ENCODE measurements around the gene TMEM258. TPM values are rescaled to one million over a fixed set of nuclear protein-coding genes. Genes with fewer than 3 reads are reported as not detected.

The TMEM258 gene
- total RNA-seq, 4 donors from 2014 or later = 33.6 to 42.8 (median 36.6) TPM

DNA sequence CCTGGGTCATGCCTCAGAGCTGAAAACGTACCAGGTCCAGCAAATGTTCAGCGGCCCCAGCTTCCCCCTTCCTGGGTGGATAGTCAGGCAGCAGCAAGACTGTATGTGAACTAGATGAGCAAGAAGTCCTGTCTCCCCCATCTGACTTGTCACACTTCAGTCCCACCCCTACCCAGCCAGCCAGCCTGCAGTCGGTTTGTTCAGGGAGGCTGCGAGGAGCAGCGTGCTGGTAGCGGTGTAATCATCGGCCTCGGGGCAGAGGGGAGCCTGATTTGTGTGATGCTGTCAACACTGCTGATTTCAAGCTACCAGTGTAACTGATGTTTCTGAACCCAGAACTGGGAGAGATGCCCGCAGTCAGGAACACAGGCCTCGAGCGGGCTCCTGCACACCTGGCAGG, 9.6 kb downstream of the TMEM258 start:
- no peak for DNase-seq (ENCODE audit: low spot score in 2 of 2)
- intact Hi-C loops (cut with DNase I; ENCODE audit: low total_unique reads) = no loop called here
- TF ChIP-seq, protein P1, sequence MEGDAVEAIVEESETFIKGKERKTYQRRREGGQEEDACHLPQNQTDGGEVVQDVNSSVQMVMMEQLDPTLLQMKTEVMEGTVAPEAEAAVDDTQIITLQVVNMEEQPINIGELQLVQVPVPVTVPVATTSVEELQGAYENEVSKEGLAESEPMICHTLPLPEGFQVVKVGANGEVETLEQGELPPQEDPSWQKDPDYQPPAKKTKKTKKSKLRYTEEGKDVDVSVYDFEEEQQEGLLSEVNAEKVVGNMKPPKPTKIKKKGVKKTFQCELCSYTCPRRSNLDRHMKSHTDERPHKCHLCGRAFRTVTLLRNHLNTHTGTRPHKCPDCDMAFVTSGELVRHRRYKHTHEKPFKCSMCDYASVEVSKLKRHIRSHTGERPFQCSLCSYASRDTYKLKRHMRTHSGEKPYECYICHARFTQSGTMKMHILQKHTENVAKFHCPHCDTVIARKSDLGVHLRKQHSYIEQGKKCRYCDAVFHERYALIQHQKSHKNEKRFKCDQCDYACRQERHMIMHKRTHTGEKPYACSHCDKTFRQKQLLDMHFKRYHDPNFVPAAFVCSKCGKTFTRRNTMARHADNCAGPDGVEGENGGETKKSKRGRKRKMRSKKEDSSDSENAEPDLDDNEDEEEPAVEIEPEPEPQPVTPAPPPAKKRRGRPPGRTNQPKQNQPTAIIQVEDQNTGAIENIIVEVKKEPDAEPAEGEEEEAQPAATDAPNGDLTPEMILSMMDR (IDR thresholded peaks at IDR 0.05) = no peak
- TF ChIP-seq POLR2A (IDR thresholded peaks at IDR 0.05) = no peak
- H3K4me3 ChIP-seq (ENCODE audit: low read depth, poor library complexity, severe bottlenecking) = no peak overlapping the region
- WGBS, 2 donors = 72 to 81% methylated on average over 11 of the region's 11 CpGs

DNA sequence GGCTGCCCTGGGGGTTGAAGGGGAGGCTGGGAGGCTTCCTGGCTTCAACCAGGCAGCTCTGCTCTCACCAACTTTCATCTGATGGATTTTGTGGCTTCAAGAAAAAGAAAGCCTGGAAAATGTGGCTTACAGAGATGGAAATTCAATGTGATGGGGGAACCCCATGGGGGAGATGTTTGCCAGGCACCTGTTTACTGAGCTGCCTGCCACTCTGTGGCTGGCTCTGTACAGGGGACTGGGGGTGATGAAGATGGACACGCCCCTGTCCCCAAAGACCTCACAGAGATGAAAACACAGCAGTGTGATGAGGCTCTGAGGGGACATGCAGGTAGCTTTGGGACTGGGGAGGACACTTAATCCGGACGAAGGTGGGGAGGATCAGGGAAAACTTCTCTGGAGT, 10.1 kb downstream of the TMEM258 start:
- intact Hi-C loops (cut with DNase I; ENCODE audit: low total_unique reads) = no loop called here
- 94 to 100% methylated on average over 3 of the region's 3 CpGs for WGBS, 2 donors
- DNase-seq (ENCODE audit: low spot score in 2 of 2) = no peak
- no peak for TF ChIP-seq POLR2A (IDR thresholded peaks at IDR 0.05)
- TF ChIP-seq, protein P1 (IDR thresholded peaks at IDR 0.05) = no peak
- H3K4me3 ChIP-seq (ENCODE audit: low read depth, poor library complexity, severe bottlenecking) = no peak overlapping the region

DNA sequence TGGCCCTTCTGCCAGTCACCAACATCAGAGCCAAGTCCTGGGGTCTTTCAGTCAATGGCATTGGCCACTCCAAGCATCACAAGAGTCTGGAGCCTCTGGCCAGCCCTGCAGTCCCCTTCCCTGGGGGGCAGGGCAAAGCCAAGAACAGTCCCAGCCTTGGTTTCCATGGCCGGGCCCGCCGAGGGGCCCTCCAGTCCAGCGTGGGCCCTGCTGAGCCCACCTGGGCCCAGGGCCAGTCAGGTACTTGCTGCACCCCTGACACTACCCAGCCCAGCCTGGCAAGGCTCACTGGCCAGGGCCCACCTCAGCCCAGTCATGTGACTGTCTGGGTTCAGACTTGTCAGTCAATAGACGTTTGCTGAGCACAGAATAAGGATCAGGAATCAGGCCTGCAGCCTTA, 10.8 kb downstream of the TMEM258 start:
- H3K4me3 ChIP-seq (ENCODE audit: low read depth, poor library complexity, severe bottlenecking) = no peak overlapping the region
- intact Hi-C loops (cut with DNase I; ENCODE audit: low total_unique reads) = no loop called here
- no peak for DNase-seq (ENCODE audit: low spot score in 2 of 2)
- TF ChIP-seq, protein P1 (IDR thresholded peaks at IDR 0.05) = no peak
- no peak for TF ChIP-seq POLR2A (IDR thresholded peaks at IDR 0.05)
- 44 to 64% methylated on average over 2 to 5 of the region's 5 CpGs for WGBS, 2 donors

DNA sequence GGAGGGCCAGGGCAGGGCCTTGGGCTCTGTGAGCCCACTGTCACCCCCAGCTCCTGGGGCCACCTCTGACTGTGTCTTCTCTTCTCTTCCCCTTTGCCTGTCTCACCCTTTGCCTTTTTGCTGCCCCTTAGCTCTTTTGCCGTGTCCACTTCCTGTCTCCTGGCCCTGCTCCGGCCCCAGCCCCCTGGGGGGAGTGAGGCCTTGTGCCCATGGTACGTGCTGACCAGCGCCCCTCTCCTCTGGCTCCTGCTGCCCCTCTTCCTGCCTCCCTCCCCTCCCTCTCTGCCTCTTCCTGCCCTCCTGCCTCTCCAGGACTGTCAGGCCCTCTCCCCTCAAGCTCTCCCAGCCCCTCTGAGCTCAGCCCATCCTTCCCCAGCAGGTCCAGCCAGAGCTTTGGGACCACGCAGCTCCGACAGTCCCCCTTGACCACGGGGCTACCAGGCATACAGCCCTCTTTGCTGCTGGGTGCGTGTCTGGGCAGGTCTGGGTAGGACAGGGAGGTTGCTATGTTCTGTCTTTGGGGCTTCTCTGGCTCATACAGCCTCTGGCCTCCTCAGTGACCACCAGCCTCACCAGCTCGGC, 11.7 kb downstream of the TMEM258 start:
- intact Hi-C loops (cut with DNase I; ENCODE audit: low total_unique reads) = no loop called here
- WGBS, 2 donors = 75% methylated on average over 9 of the region's 9 CpGs
- TF ChIP-seq, protein P1 (IDR thresholded peaks at IDR 0.05) = no peak
- TF ChIP-seq POLR2A (IDR thresholded peaks at IDR 0.05) = no peak
- no peak overlapping the region for H3K4me3 ChIP-seq (ENCODE audit: low read depth, poor library complexity, severe bottlenecking)
- DNase-seq (ENCODE audit: low spot score in 2 of 2) = no peak

DNA sequence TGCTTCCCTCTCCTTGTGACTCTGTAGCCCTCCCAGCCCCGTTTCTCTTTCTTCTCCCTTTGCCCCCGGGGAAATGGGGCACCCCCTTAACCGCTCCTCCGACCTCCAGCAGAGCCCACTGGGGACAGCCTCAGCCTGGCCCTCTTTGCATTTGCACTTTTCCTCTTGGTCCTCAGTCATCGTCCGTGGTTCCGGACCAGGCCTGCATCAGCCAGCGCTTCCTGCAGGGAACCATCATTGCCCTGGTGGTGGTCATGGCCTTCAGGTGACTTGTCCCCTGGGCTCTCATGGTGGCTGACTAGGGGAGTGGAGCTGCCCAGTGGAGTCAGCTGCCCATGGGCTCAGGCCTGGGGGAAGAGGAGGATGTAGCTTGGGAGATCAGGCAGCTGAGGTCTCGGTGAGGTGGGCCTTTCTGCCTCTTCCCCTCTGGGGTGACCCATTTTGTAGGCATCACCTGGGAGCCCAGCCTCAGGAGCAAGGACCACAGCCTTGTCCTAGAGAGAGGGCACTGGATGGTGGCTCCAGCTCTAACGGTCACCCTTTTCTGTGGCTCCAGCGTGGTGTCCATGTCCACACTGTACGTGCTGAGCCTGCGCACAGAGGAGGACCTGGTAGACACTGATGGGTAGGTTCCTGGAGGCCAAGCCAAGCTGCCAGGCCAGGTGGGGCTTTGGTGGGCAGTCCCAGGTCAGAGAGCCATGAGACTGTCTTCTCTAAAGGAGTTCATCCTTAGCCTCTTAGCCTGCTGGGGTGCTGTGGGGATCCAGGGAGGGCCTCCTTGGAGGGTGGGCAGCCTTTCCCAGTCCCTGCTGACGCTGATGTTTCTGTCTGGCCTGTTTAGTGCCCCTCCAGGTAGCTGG, 12.5 kb downstream of the TMEM258 start:
- intact Hi-C loops (cut with DNase I; ENCODE audit: low total_unique reads) = no loop called here
- no peak overlapping the region for H3K4me3 ChIP-seq (ENCODE audit: low read depth, poor library complexity, severe bottlenecking)
- 82 to 87% methylated on average over 11 to 13 of the region's 14 CpGs for WGBS, 2 donors
- TF ChIP-seq POLR2A (IDR thresholded peaks at IDR 0.05) = no peak
- TF ChIP-seq, protein P1 (IDR thresholded peaks at IDR 0.05) = no peak
- DNase-seq (ENCODE audit: low spot score in 2 of 2) = no peak
